Liver (tissue), 9 donors: Measurements from ENCODE around the gene RBBP6. TPM values are rescaled to one million over a fixed set of nuclear protein-coding genes. Genes with fewer than 3 reads are reported as not detected.

Source experiments
- DNase-seq: peaks from one replicate; pipeline ENCODE4 v3.0.0-alpha.2; 2017; ENCODE audit warnings: low spot score
- H3K27ac ChIP-seq, 2 donors: one replicate each; pipeline ENCODE4 v1.7.0; 2013; ENCODE audit warnings: inconsistent platforms in 2 of 2, low read length in 2 of 2, control low read depth in 1 of 2, low read depth in 1 of 2, mild to moderate bottlenecking in 1 of 2
- H3K27me3 ChIP-seq, 4 donors: one replicate each; pipeline versions ENCODE4 v1.6.1 to v1.7.0; 2013; ENCODE audit warnings: low read length in 3 of 4, inconsistent platforms in 1 of 4, mild to moderate bottlenecking in 1 of 4, moderate library complexity in 1 of 4; ENCODE audit not compliant: control insufficient read depth in 4 of 4, insufficient read depth in 4 of 4
- H3K36me3 ChIP-seq, 4 donors: one replicate each; pipeline versions ENCODE4 v1.6.1 to v1.7.0; 2013; ENCODE audit warnings: low read length in 3 of 4, mild to moderate bottlenecking in 3 of 4, low read depth in 1 of 4, moderate library complexity in 1 of 4; ENCODE audit not compliant: control insufficient read depth in 4 of 4, insufficient read depth in 3 of 4
- H3K4me1 ChIP-seq, 4 donors: one replicate each; pipeline versions ENCODE4 v1.6.1 to v1.7.0; 2013; ENCODE audit warnings: low read length in 3 of 4, mild to moderate bottlenecking in 3 of 4, moderate library complexity in 1 of 4; ENCODE audit not compliant: control insufficient read depth in 4 of 4, insufficient read depth in 4 of 4
- H3K4me3 ChIP-seq, 3 donors: one replicate each; pipeline versions ENCODE4 v1.6.1 to v1.7.0; 2013; ENCODE audit warnings: low read length in 3 of 3, control low read depth in 1 of 3, low read depth in 1 of 3, mild to moderate bottlenecking in 1 of 3
- H3K9ac ChIP-seq, 2 donors: one replicate each; pipeline ENCODE4 v1.7.0; 2013; ENCODE audit warnings: low read length in 2 of 2, mild to moderate bottlenecking in 2 of 2, moderate library complexity in 2 of 2, control low read depth in 1 of 2, low read depth in 1 of 2
- H3K9me3 ChIP-seq, 4 donors: one replicate each; pipeline versions ENCODE4 v1.6.1 to v1.7.0; 2013; ENCODE audit warnings: low read length in 3 of 4; ENCODE audit not compliant: control insufficient read depth in 4 of 4
- ATF3 ChIP-seq: IDR thresholded peaks from 2 replicates; pipeline ENCODE4 v1.6.1; 2016; ENCODE audit warnings: antibody characterized with exemption
- CTCF ChIP-seq: fragments of 150-350 bp; IDR thresholded peaks from 2 replicates; pipeline ENCODE4 v1.5.1; 2017; ENCODE audit warnings: improper control_type of control experiment, low read depth, low read length; ENCODE audit not compliant: missing input control
- EGR1 ChIP-seq, 2 donors: IDR thresholded peaks; 2 replicates each; pipeline ENCODE4 v1.6.1; 2016 to 2018; ENCODE audit warnings: antibody characterized with exemption in 2 of 2, low read depth in 2 of 2
- FOXA1 ChIP-seq: IDR thresholded peaks from 2 replicates; pipeline ENCODE4 v1.6.1; 2016; ENCODE audit warnings: antibody characterized with exemption
- FOXA2 ChIP-seq: IDR thresholded peaks from 2 replicates; pipeline ENCODE4 v1.6.1; 2016; ENCODE audit warnings: antibody characterized with exemption
- GABPA ChIP-seq, 2 donors: IDR thresholded peaks in 1 of 2; conservative IDR thresholded peaks in 1 of 2; 2 replicates each; pipeline ENCODE4 v1.6.1; 2016; ENCODE audit warnings: antibody characterized with exemption in 2 of 2, mild to moderate bottlenecking in 1 of 2, moderate library complexity in 1 of 2
- HNF4A ChIP-seq, 2 donors: conservative IDR thresholded peaks; 2 replicates each; pipeline ENCODE4 v1.6.1; 2016; ENCODE audit warnings: antibody characterized with exemption in 2 of 2, mild to moderate bottlenecking in 2 of 2
- HNF4G ChIP-seq: IDR thresholded peaks from 2 replicates; pipeline ENCODE4 v1.6.1; 2016; ENCODE audit warnings: antibody characterized with exemption
- JUND ChIP-seq, 2 donors: IDR thresholded peaks; 2 replicates each; pipeline ENCODE4 v1.6.1; 2016; ENCODE audit warnings: antibody characterized with exemption in 2 of 2
- MAX ChIP-seq: IDR thresholded peaks from 2 replicates; pipeline ENCODE4 v1.6.1; 2016; ENCODE audit warnings: antibody characterized with exemption
- NR2F2 ChIP-seq: IDR thresholded peaks from 2 replicates; pipeline ENCODE4 v1.6.1; 2016; ENCODE audit warnings: antibody characterized with exemption
- RAD21 ChIP-seq, 2 donors: IDR thresholded peaks; 2 replicates each; pipeline ENCODE4 v1.6.1; 2016; ENCODE audit warnings: antibody characterized with exemption in 2 of 2, mild to moderate bottlenecking in 2 of 2
- REST ChIP-seq: IDR thresholded peaks from 2 replicates; pipeline ENCODE4 v1.6.1; 2016; ENCODE audit warnings: antibody characterized with exemption, mild to moderate bottlenecking
- RXRA ChIP-seq, 2 donors: IDR thresholded peaks; 2 replicates each; pipeline ENCODE4 v1.6.1; 2017 to 2018; ENCODE audit warnings: antibody characterized with exemption in 2 of 2, mild to moderate bottlenecking in 1 of 2
- SP1 ChIP-seq: IDR thresholded peaks from 2 replicates; pipeline ENCODE4 v1.6.1; 2018; ENCODE audit warnings: antibody characterized with exemption, mild to moderate bottlenecking
- TAF1 ChIP-seq: conservative IDR thresholded peaks from 2 replicates; pipeline ENCODE4 v1.6.1; 2016; ENCODE audit warnings: antibody characterized with exemption, mild to moderate bottlenecking
- YY1 ChIP-seq: IDR thresholded peaks from 2 replicates; pipeline ENCODE4 v1.6.1; 2016; ENCODE audit warnings: antibody characterized with exemption, mild to moderate bottlenecking
- ZBTB33 ChIP-seq: IDR thresholded peaks from 2 replicates; pipeline ENCODE4 v1.6.1; 2016; ENCODE audit warnings: antibody characterized with exemption
- WGBS: extraction: QIAGEN DNeasy Blood & Tissue Kit; methylation state at CpG from one replicate; pipeline ENCODE4 v1.1.7; 2013; 5-methylcytosine and 5-hydroxymethylcytosine counted together
- polyA plus RNA-seq, 2 donors: library from polyadenylated mRNA; stranded (reverse) in 1 of 2; unstranded in 1 of 2; fragments of 200-250 nt in 1 of 2; fragments of >200 nt in 1 of 2; fragmentation: Nextera tagmentation in 1 of 2; extraction: Ambion mirVana in 1 of 2; gene quantifications; one replicate each; pipeline versions ENCODE4 v1.2.1 to v1.2.3, GENCODE V29; 2013 to 2015
- total RNA-seq, 2 donors: library from RNA; depleted of rRNA; stranded (reverse); fragments of >200 nt; gene quantifications; one replicate each; pipeline ENCODE4 v1.2.3, GENCODE V29; 2014
- donor health status: healthy.
- donor health status: healthy.
- donor health status: healthy.
- donor health status: healthy.
- donor health status: healthy.

RBBP6 gene
- total and polyA plus RNA-seq, 4 donors: 8.1 to 35.8 (median 11.8) TPM

- Histone ChIP-seq H3K4me3 (no peak overlapping the region), H3K27me3 (peaks cover 0 to 8% (median 0%) of the 10 kb centered on the region in 4 donors), H3K36me3 (no peaks in the 10 kb centered on the region), H3K4me1 (peaks cover 0 to 8% (median under 1%) of the 10 kb centered on the region in 4 donors), H3K27ac (no peak overlapping the region), H3K9ac (no peak overlapping the region), H3K9me3 (no peaks in the 10 kb centered on the region)
- no peak for DNase-seq
- TF ChIP-seq HNF4G (no peak), FOXA1 (no peak), YY1 (no peak), RXRA (IDR thresholded peaks at IDR 0.05) (no peak), EGR1 (IDR thresholded peaks at IDR 0.05; ENCODE audit: low read depth in 2 of 2) (no peak), ATF3 (no peak), SP1 (no peak), REST (no peak), MAX (no peak), FOXA2 (no peak), RAD21 (IDR thresholded peaks at IDR 0.05) (no peak), CTCF (no peak), GABPA (IDR thresholded peaks at IDR 0.05 in 1 of 2, conservative IDR thresholded peaks at IDR 0.05 in 1 of 2) (no peak), JUND (IDR thresholded peaks at IDR 0.05) (no peak), TAF1 (no peak), NR2F2 (no peak), HNF4A (conservative IDR thresholded peaks at IDR 0.05) (no peak), ZBTB33 (no peak)
- 81% methylated on average over 11 of the region's 11 CpGs for WGBS
Measured at GRCh38 chr16:24611310-24611709, 71.9 kb downstream of the RBBP6 start.
